Gastroesophageal sphincter (tissue), 4 donors: ENCODE data around the gene MGAM2. TPM values are rescaled to one million over a fixed set of nuclear protein-coding genes. Genes with fewer than 3 reads are reported as not detected.

Experiments used
- ATAC-seq: fragments of 150-250 bp; one replicate; pipeline ENCODE4 v1.9.1; 2016; ENCODE audit warnings: mild to moderate bottlenecking, moderate library complexity
- H3K27ac ChIP-seq, 4 donors: fragments of 200-600 bp; sonication (generic) in 3 of 4; 1 replicate in 3 of 4; 2 replicates in 1 of 4; pipeline ENCODE4 v1.5.1; 2016 to 2019
- H3K27me3 ChIP-seq: fragments of 200-600 bp; sonication (generic); one replicate; pipeline ENCODE4 v1.5.1; 2019
- H3K36me3 ChIP-seq, 2 donors: fragments of 200-600 bp; sonication (generic); one replicate each; pipeline ENCODE4 v1.5.1; 2019; ENCODE audit warnings: control low read depth in 1 of 2
- H3K4me1 ChIP-seq, 3 donors: fragments of 200-600 bp; sonication (generic); 1 replicate in 2 of 3; 2 replicates in 1 of 3; pipeline ENCODE4 v1.5.1; 2016 to 2019; ENCODE audit warnings: control low read depth in 2 of 3
- H3K4me3 ChIP-seq, 2 donors: fragments of 200-600 bp; sonication (generic); one replicate each; pipeline ENCODE4 v1.5.1; 2019; ENCODE audit warnings: mild to moderate bottlenecking in 1 of 2, moderate library complexity in 1 of 2
- H3K9me3 ChIP-seq, 3 donors: fragments of 200-600 bp; sonication (generic); one replicate each; pipeline ENCODE4 v1.5.1; 2017 to 2019; ENCODE audit warnings: control low read depth in 2 of 3
- EP300 ChIP-seq: sonication (generic); formaldehyde crosslinking; IDR thresholded peaks from one replicate; pipeline ENCODE4 v1.6.1; 2017; ENCODE audit warnings: antibody characterized with exemption, mild to moderate bottlenecking
- POLR2A ChIP-seq, 2 donors: fragments of 450-650 bp; IDR thresholded peaks; one replicate each; pipeline ENCODE4 v1.6.1; 2017; ENCODE audit warnings: antibody characterized with exemption in 2 of 2, mild to moderate bottlenecking in 2 of 2, moderate library complexity in 1 of 2
- POLR2AphosphoS5 ChIP-seq: sonication (generic); formaldehyde crosslinking; IDR thresholded peaks from one replicate; pipeline ENCODE4 v1.6.1; 2017; ENCODE audit warnings: antibody characterized with exemption
- WGBS, 2 donors: methylation state at CpG; one replicate each; pipeline ENCODE4 v1.1.5; 2018; ENCODE audit warnings: low coverage in 1 of 2; 5-methylcytosine and 5-hydroxymethylcytosine counted together
- total RNA-seq, 4 donors: library from RNA; depleted of rRNA; stranded (reverse); fragments of >200 nt; gene quantifications; one replicate each; pipeline ENCODE4 v1.1.0, GENCODE V29; 2016
- TF ChIP-seq, protein P1 (sequence below), 4 experiments: fragments of 200-600 bp in 2 of 4; fragments of 450-650 bp in 2 of 4; sonication (generic) in 1 of 4; IDR thresholded peaks; one replicate each; pipeline ENCODE4 v1.5.1; 2017 to 2019; ENCODE audit warnings: antibody characterized with exemption in 4 of 4, mild to moderate bottlenecking in 2 of 4, moderate library complexity in 2 of 4

MGAM2 gene
- total RNA-seq, 4 donors from 2014 or later = 0.54 to 1.6 TPM; not detected in 2

DNA sequence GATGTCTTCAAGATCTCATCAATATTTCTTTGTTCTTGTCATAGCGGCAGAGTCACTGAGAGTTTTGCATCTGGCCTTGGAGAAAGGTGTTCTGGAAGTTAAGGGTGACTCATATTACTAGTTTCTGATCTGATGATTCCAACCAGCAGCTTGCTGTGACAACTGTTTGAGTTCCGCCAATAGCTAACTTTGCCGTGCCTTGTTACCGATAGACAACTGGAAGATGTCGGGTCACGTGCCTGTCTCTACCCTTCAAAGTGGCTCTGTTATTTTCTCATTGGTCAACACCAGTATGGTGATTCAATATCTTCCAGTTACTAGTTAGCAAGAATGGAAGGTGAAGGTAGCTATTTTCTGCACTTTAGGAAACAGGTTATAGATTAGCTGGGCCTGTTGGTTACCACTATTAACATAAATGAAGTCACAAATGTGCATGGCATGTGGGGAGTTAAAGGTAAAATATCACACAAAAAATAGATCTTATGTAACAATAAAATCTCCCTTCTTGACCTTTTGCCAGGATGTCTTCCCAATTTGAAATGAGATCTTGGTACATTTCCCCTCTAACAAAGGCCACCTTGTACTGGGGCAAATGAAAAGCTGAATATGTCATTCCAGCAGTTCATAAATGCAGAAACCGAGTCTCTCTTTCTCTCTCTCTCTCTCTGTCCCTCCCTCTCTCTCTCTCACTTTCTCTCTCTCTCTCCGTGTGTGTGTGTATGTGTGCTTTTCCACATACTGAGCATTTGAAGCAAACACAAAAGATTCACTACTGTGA, 2.6 kb upstream of the MGAM2 start:
- no peak for ATAC-seq
- no peaks in the 10 kb centered on the region for H3K27me3 ChIP-seq
- WGBS, 2 donors = 51 to 83% methylated on average over 5 to 6 of the region's 8 CpGs
- no peaks in the 10 kb centered on the region for H3K9me3 ChIP-seq
- H3K4me3 ChIP-seq = no peak overlapping the region
- TF ChIP-seq POLR2AphosphoS5 = no peak
- TF ChIP-seq EP300 = no peak
- TF ChIP-seq, protein P1, sequence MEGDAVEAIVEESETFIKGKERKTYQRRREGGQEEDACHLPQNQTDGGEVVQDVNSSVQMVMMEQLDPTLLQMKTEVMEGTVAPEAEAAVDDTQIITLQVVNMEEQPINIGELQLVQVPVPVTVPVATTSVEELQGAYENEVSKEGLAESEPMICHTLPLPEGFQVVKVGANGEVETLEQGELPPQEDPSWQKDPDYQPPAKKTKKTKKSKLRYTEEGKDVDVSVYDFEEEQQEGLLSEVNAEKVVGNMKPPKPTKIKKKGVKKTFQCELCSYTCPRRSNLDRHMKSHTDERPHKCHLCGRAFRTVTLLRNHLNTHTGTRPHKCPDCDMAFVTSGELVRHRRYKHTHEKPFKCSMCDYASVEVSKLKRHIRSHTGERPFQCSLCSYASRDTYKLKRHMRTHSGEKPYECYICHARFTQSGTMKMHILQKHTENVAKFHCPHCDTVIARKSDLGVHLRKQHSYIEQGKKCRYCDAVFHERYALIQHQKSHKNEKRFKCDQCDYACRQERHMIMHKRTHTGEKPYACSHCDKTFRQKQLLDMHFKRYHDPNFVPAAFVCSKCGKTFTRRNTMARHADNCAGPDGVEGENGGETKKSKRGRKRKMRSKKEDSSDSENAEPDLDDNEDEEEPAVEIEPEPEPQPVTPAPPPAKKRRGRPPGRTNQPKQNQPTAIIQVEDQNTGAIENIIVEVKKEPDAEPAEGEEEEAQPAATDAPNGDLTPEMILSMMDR (IDR thresholded peaks at IDR 0.05) = no peak
- TF ChIP-seq POLR2A (IDR thresholded peaks at IDR 0.05) = no peak
- H3K27ac ChIP-seq = no peak overlapping the region
- H3K36me3 ChIP-seq = no peaks in the 10 kb centered on the region
- no peaks in the 10 kb centered on the region for H3K4me1 ChIP-seq

DNA sequence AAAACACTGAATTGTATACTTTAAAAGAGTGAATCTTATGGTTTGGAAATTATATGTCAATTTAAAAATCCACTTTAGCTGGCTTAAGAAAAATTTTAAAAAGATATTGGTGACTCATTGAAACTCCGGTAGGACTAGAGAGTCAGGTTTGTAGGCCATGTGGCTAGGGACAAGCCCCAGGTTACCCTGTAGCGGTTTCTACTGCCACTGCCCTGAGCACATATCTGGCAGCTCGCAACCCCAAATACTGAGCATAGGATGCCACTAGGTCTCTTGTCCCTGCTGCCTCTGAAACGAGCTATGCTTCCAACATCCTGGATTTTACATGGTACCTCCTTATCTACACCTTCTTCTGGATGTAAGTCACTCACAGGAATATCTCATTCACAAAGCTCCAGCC, 1.4 kb upstream of the MGAM2 start:
- no peak overlapping the region for H3K4me3 ChIP-seq
- H3K27me3 ChIP-seq = no peaks in the 10 kb centered on the region
- 75 to 77% methylated on average over 4 of the region's 4 CpGs for WGBS, 2 donors
- no peaks in the 10 kb centered on the region for H3K36me3 ChIP-seq
- H3K9me3 ChIP-seq = no peaks in the 10 kb centered on the region
- no peak overlapping the region for H3K27ac ChIP-seq
- ATAC-seq = no peak
- no peak for TF ChIP-seq EP300
- TF ChIP-seq, protein P1 (IDR thresholded peaks at IDR 0.05) = no peak
- no peak for TF ChIP-seq POLR2AphosphoS5
- no peak for TF ChIP-seq POLR2A (IDR thresholded peaks at IDR 0.05)
- no peaks in the 10 kb centered on the region for H3K4me1 ChIP-seq

DNA sequence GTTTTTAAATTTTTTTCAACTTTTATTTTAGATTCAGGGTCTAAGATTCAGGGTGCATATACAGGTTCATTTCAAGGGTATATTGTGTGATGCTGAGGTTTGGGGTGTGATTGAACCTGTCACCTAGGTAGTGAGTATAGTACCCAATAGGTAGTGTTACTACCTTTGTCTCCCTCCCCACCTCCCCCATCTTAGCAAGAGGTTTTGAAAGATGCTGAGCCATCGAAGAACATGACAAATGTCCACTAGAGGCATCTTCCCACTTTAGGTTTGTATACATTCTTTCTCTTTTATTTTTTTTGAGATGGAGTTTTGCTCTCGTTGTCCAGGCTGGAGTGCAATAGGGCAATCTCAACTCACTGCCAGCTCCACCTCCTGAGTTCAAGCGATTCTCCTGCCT, 880 bp upstream of the MGAM2 start:
- WGBS, 2 donors = 50 to 61% methylated on average over 1 to 3 of the region's 3 CpGs
- no peaks in the 10 kb centered on the region for H3K9me3 ChIP-seq
- no peaks in the 10 kb centered on the region for H3K4me1 ChIP-seq
- no peak overlapping the region for H3K4me3 ChIP-seq
- H3K27ac ChIP-seq = no peak overlapping the region
- H3K27me3 ChIP-seq = no peaks in the 10 kb centered on the region
- TF ChIP-seq POLR2A (IDR thresholded peaks at IDR 0.05) = no peak
- TF ChIP-seq POLR2AphosphoS5 = no peak
- TF ChIP-seq, protein P1 (IDR thresholded peaks at IDR 0.05) = no peak
- no peak for TF ChIP-seq EP300
- ATAC-seq = no peak
- no peaks in the 10 kb centered on the region for H3K36me3 ChIP-seq

DNA sequence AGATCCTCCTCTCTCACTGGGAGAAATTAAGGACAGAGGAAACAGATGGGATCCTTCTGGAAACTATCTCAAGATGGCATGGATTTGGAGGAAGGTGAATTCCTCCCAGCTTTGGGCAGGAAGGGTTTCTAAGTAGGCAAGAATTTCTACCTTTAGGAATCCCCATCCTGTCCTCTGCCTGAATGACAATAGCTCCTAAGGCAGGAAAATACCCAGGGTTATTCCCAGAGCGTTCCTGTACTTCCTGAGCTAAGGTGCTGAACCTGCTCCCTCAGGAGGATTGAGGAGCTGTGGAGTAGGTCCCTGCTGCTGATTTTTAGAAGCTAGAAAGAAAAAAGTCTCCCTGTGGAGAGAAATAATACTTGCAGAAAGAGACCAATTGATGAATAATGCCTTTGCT, 568 bp downstream of the MGAM2 start:
- H3K27me3 ChIP-seq = no peaks in the 10 kb centered on the region
- TF ChIP-seq EP300 (no peak), POLR2AphosphoS5 (no peak), POLR2A (IDR thresholded peaks at IDR 0.05) (no peak)
- TF ChIP-seq, protein P1 (IDR thresholded peaks at IDR 0.05) = no peak
- H3K4me3 ChIP-seq = no peak overlapping the region
- WGBS, 2 donors = 86% methylated on average over 1 of the region's 1 CpG; no CpG with 5 or more reads in 1 of the 2 donors
- no peaks in the 10 kb centered on the region for H3K9me3 ChIP-seq
- ATAC-seq = no peak
- no peak overlapping the region for H3K27ac ChIP-seq
- no peaks in the 10 kb centered on the region for H3K4me1 ChIP-seq
- no peaks in the 10 kb centered on the region for H3K36me3 ChIP-seq

DNA sequence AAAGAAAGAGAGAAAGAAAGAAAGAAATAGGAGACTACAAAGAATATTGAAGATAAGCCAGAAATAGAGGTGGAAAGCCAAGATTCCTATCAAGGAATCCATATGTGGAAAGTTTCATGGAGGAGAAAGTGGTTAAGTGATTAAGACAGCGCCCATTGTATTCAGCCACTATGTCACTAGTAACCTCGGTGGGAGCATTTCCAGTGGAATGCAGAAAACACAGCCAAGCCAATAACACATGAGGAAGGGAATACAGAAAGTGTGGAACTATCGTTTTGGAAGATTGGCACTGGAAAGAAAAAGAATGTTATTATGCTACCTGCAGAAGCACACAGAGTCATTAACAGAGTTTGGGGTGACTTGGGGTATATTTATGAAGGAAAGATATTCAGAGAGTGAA, 2.7 kb downstream of the MGAM2 start:
- Histone ChIP-seq H3K36me3 (no peaks in the 10 kb centered on the region), H3K9me3 (no peaks in the 10 kb centered on the region), H3K4me3 (no peak overlapping the region), H3K4me1 (no peaks in the 10 kb centered on the region), H3K27ac (no peak overlapping the region), H3K27me3 (no peaks in the 10 kb centered on the region)
- TF ChIP-seq EP300 (no peak), POLR2AphosphoS5 (no peak), POLR2A (IDR thresholded peaks at IDR 0.05) (no peak)
- TF ChIP-seq, protein P1 (IDR thresholded peaks at IDR 0.05) = no peak
- WGBS, 2 donors = 55 to 66% methylated on average over 2 to 3 of the region's 3 CpGs
- ATAC-seq = no peak
